GM18511 (cell line): Measurements from ENCODE around the gene XPO4.

Experiments
- ATAC-seq: cut with Tn5 transposase; IDR thresholded peaks from one replicate; pipeline ENCODE4 v1.9.1; 2021; ENCODE audit warnings: mild to moderate bottlenecking, moderate library complexity; ENCODE audit not compliant: unreplicated experiment

The XPO4 gene

GRCh38 chr13:20831254-20831653, 71.3 kb downstream of the XPO4 start:
- no peak for ATAC-seq

GRCh38 chr13:20828539-20829364, 73.8 kb downstream of the XPO4 start:
- ATAC-seq, result peak; percentile 48

- no peak for ATAC-seq
Observed at GRCh38 chr13:20826843-20827560, 75.5 kb downstream of the XPO4 start.

GRCh38 chr13:20826301-20826700, 76.2 kb downstream of the XPO4 start:
- no peak for ATAC-seq

GRCh38 chr13:20825477-20825875, 77.1 kb downstream of the XPO4 start:
- ATAC-seq, result no peak

GRCh38 chr13:20824762-20825476, 77.6 kb downstream of the XPO4 start:
- ATAC-seq, result no peak

- ATAC-seq, result no peak
Observed at GRCh38 chr13:20823071-20823470, 79.5 kb downstream of the XPO4 start.

GRCh38 chr13:20822406-20822805, 80.1 kb downstream of the XPO4 start:
- no peak for ATAC-seq

GRCh38 chr13:20819715-20820114, 82.8 kb downstream of the XPO4 start:
- ATAC-seq, result no peak

- ATAC-seq, result no peak
Observed at GRCh38 chr13:20815464-20815863, 87.1 kb downstream of the XPO4 start.

- no peak for ATAC-seq
Observed at GRCh38 chr13:20814224-20814910, 88.2 kb downstream of the XPO4 start.

GRCh38 chr13:20812890-20813289, 89.7 kb downstream of the XPO4 start:
- no peak for ATAC-seq

GRCh38 chr13:20810808-20811207, 91.7 kb downstream of the XPO4 start:
- ATAC-seq, result no peak

GRCh38 chr13:20808874-20809273, 93.7 kb downstream of the XPO4 start:
- ATAC-seq, result no peak

GRCh38 chr13:20803180-20803965, 99.2 kb downstream of the XPO4 start:
- no peak for ATAC-seq

GRCh38 chr13:20801707-20802106, 100.8 kb downstream of the XPO4 start:
- no peak for ATAC-seq

GRCh38 chr13:20799726-20800416, 102.7 kb downstream of the XPO4 start:
- ATAC-seq, result no peak

GRCh38 chr13:20798027-20798426, 104.5 kb downstream of the XPO4 start:
- ATAC-seq, result no peak

- ATAC-seq, result no peak
Observed at GRCh38 chr13:20796791-20797508, 105.6 kb downstream of the XPO4 start.
